Mucosa of gallbladder (tissue), 1 donor: ENCODE measurements around the gene MAP3K8. TPM values are rescaled to one million over a fixed set of nuclear protein-coding genes. Genes with fewer than 3 reads are reported as not detected.
"Not testable (repeated sequence)": the region's sequence is repeated elsewhere in the genome, so short reads cannot be mapped to it uniquely, and the experiment has no call there.

Source experiments
- DNase-seq: peaks from one replicate; pipeline ENCODE4 v3.0.0-alpha.2; 2020; ENCODE audit warnings: low spot score
- total RNA-seq: library from RNA; stranded (reverse); gene quantifications from one replicate; pipeline ENCODE4 v1.2.1, GENCODE V29; 2021
- donor health status: DM: no; HTN: no; CAD: no.

Gene MAP3K8
- total RNA-seq, 1 donor from 2014 or later, result 17.5 TPM

GRCh38 chr10:30447125-30447799 lies 13.3 kb downstream of the MAP3K8 start:
- no peak for DNase-seq

GRCh38 chr10:30448092-30448491 lies 14.1 kb downstream of the MAP3K8 start:
- no peak for DNase-seq

GRCh38 chr10:30453764-30454527 lies 20.0 kb downstream of the MAP3K8 start:
- DNase-seq, result no peak

GRCh38 chr10:30454744-30455510 lies 20.9 kb downstream of the MAP3K8 start:
- no peak for DNase-seq

DNA sequence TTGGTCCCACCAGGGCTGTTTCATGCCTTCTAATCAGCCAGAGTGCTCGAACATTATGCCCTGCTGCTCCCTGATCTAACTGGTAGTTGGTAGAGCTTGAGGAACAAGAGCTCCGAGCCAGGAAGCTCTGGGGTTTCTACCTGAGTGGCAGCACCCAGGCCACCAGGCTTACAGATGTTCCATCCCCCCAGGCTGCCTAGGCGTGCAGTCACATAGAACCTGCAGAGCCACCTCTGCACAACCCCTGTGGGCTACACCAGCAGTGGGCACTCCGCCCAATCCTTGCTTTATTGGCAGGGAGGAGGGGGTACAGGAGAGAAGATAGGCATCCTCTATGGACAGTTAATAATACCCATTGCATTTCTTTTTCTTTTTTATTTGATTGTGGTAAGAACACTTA lies 21.8 kb downstream of the MAP3K8 start:
- DNase-seq, result no peak

DNA sequence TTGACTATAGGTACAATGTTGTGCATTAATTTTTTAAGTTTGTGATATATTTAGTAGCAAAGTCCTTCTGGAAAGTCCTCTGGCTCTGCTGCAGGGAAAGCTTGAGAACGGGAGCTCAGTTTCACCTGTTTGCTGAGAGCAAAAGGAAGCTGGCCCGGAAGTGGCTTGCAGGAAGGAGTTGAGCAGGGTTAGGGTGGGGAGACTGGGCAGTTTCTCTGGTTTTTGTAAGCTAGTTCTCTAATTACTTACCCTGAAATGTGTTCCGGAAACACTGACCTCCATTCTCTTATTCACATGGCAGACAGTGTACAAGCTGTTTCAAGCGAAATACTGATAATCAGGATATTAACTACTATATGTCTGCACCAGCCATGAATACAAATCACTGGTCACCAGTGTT lies 22.3 kb downstream of the MAP3K8 start:
- DNase-seq, result no peak

- DNase-seq, result peak; percentile 48
Observed at GRCh38 chr10:30459283-30459682, 25.3 kb downstream of the MAP3K8 start.

DNA sequence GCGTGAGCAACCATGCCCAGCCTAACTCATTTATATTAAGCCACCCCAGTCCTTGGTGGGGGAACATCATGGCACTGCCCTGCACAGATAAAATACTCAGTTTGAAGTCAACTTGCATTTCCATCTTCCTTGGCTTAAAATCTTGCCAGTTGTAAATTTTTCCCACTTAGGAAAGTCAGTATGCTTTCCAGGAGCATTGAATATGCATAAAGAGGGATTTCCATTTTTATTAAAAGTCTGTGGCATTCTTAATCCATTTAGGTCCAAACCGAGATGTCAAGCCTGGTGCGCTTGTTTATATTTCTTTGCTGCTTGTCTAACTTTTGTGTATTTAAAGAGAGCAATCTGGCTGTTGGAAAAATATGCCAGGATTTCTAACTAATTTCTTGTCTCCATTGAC lies 26.1 kb downstream of the MAP3K8 start:
- DNase-seq, result no peak

DNA sequence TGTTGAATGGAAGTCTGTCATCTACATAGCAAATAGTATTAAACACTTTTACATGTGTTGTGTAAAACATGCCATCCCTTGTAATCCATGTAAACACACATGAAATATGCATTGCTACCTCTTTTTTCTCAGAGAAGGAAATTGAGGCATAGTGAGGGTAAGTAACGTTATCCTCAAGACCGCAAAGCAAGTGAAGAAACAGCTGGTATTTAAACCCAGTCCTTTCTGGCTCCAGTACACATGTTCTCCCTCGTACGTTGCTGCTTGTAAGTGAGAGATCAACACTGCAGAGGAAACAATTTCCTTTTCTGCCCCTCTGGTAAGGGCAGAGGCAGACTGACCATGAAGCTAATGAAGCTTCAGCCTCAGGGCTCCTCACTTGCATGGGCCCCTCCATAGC lies 28.5 kb downstream of the MAP3K8 start:
- no peak for DNase-seq

DNA sequence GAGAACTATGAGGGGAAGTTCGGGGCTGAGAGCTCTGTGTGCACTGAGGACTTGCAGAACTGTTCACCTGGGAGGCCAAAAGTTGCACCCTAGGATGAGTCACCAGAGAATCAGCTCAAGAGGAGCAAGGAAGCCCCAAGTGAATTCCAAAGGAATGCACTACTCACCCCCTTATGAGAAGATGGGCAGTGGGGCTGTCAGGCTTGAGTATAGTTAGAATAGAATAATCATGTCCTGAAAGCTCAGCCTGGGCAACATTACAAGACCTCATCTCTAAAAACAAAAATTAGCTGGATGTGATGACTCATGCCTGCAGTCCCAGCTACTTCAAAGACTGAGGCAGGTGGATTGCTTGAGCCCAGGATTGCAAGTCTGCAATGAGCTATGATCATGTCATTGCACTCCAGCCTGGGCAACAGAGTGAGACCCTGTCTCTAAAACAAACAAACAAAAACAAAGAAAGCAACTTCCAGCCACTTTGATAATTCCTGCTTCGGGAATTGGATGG lies 30.0 kb downstream of the MAP3K8 start:
- no peak for DNase-seq

DNA sequence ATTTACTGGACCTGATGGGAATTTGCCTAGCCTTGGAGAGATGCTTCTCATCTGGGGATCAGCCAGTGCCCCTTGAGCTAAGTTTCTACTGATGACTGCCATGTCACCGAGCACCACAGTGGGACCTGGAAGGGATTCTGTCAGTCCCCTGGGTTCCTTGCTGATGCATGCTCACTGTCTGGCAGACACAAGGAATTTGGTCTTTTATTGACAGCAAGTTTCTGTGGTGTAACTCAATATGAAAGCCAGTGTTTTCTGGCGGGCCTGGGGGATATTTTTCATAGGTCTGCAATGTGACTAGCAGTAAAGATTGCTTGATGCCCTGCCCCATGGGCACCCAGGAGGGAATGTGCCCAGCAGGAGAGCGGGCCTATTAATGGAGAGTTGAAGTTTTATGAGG lies 30.7 kb downstream of the MAP3K8 start:
- no peak for DNase-seq

DNA sequence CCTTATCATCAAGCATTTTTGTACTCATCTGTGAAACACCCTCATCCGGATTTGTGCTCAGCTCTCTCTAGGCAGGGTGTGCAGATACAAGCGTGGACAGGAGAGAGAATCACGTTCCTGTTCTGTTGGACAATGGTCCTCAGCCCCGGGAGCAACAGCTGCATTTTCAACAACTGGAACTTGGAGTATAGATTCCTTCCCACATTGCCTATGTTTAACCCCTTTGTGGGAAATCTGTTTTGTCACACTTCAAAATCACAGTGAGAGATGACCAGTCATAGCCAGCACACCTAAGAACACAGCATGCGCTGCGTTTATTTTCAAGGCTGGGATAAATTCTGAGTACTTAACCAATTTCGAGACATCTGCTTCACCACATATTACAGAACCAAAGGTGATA lies 32.5 kb downstream of the MAP3K8 start:
- no peak for DNase-seq

DNA sequence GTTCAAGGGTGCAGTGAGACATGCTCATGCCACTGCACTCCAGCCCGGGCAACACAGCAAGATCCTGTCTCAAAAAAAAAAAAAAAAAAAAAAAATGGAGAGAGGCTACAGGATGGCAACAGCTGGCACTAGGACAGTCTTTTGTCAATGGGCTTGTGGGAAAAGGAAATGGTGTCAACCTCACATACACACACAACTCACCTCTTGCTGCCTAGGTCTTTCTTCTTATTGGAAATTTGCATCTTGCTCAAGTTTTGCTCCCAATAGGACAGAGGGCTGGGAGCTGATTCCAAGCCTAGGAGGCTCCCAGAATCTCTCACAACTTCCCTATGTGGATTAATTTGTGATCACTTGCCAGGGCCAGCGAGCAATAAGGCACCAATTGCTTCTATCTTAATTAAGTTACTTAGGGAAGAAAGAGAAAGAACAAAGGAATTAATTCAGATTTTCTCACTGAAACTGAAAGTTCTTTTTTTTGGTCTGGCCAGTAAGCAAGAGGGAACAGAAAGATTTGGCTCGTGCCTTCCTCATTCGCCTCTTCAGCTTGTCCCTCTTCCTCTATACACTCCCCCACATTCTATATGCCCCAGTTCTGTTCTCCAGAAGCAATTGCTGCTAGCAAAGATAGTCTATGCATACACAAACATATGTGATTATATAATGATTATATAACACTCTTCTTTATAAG lies 33.8 kb downstream of the MAP3K8 start:
- DNase-seq, result no peak

DNA sequence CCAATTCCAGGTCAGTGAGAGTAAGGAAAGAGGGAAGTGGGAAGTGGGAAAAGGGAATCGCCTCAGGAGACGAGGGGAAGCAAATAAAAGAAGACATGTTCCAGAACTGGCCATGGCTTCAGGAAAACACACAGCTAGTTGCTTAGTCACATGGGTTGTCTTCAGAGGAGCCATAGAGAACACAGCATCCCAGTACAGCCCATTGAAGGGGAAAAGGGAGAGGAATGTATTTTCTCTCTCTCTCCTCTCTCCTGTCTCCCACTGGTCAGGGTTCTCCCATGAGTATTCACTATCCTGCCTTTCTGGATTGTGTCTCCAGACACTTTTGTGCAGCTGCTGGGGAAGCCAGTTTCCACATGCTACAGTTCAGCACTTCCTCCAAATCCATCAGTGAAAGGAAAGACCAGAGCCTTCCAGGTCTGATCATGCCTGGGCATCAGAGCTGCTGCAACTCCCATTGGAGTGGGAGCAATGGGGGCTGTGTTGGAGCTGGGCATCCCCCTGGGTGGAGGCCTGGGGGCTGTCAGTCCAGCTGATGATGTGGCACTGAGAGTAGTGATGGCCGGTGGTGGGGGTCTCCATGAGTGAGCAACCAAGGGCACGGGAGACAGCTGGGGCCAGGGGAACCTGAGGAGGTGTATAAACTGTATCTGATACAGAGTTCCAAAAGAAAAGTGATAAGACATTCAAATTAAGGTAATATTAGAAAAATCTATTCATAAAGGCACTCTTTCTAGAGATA lies 38.6 kb downstream of the MAP3K8 start:
- no peak for DNase-seq

- not testable (repeated sequence) for DNase-seq
Observed at GRCh38 chr10:30475515-30475914, 41.5 kb downstream of the MAP3K8 start.

- DNase-seq, result no peak
Observed at GRCh38 chr10:30476511-30477155, 42.6 kb downstream of the MAP3K8 start.

- not testable (repeated sequence) for DNase-seq
Observed at GRCh38 chr10:30479513-30479912, 45.5 kb downstream of the MAP3K8 start.

- no peak for DNase-seq
Observed at GRCh38 chr10:30481603-30482002, 47.6 kb downstream of the MAP3K8 start.

DNA sequence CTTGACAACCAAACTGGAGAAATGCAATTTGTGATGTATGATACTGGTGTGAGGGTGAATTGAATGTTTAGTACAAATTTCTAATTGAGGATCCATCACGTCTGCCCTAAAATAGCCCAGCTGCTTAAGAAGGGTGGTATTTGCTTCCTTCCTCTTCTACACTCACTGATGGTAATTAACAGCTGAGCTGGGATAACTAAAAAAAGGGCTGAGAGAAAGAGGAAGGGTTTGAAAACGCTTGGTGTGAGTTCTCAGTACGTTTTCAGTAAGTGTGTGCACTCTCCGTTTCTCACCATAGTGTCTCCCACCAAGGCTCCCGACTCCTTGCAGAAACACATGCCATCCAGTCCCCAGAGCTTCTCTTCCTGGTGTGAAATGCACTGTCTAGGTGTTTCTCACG lies 54.3 kb downstream of the MAP3K8 start:
- DNase-seq, result no peak

DNA sequence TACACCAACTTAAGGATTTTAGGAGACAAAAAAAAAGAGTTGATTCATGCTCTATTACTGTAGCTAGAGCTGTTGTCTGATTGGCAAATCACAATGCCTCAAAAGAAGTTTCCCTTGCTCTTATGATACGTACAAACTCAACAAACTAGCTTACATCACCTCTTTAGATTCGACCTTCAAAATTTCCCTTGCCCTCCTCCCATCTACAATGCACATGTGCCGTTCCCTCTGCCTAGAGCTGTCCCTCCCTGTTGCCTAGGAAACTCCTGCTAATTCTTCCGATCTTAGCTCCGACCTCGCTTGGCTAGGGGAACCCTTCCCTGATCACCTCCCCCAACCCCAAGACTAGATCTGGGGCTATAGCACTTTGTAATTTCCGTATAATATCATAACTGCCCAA lies 55.4 kb downstream of the MAP3K8 start:
- DNase-seq, result no peak
